ENCODE data around the gene ZIC5.

DNA sequence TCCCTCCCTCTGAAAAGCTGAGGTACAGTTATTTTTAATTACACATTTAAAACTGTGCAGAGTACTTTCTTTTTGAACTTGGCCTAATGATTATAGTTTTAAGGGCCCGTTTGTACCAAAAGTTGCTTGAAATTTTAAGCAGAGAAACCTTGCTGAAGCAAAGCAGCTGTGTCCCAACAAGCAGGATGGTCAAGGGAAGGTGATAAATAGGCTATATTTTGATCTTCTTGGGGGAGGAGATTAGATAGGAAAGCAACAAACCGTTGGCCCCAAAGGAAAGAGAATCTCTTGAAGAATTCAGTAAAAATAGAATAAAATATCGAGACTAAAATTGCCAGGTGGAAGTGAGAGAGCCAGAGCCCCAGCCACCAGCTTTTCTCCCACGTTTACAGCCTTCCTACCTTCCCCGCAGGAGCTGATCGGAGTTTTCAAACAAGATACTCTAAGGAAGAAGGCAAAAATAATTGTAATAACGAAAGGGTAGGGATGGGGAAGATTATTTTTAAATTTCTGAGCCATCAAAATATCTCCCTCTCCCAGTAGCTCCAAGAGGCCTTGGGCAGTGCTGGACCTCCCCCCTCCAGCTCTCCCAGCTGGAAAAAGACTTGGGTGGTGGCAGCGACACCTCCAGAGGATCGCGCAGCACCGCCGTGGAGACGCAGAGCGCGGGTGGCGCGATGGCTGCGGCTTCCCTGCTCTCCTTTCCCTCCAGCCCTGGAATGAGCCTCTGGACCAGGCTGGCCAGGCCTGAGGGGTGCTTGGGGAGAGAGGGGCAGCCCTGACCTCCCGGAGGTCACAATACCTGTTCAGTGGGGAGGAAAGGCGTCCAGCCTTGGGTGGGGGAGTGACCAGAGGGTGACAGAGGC lies 15.8 kb upstream of the ZIC5 start:
- no peak for TF ChIP-seq EZH2 (IDR thresholded peaks at IDR 0.05; ENCODE audit: insufficient read depth, low read length)
- TF ChIP-seq, protein P1, sequence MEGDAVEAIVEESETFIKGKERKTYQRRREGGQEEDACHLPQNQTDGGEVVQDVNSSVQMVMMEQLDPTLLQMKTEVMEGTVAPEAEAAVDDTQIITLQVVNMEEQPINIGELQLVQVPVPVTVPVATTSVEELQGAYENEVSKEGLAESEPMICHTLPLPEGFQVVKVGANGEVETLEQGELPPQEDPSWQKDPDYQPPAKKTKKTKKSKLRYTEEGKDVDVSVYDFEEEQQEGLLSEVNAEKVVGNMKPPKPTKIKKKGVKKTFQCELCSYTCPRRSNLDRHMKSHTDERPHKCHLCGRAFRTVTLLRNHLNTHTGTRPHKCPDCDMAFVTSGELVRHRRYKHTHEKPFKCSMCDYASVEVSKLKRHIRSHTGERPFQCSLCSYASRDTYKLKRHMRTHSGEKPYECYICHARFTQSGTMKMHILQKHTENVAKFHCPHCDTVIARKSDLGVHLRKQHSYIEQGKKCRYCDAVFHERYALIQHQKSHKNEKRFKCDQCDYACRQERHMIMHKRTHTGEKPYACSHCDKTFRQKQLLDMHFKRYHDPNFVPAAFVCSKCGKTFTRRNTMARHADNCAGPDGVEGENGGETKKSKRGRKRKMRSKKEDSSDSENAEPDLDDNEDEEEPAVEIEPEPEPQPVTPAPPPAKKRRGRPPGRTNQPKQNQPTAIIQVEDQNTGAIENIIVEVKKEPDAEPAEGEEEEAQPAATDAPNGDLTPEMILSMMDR (IDR thresholded peaks at IDR 0.05; ENCODE audit: insufficient read depth, low read depth, low read length) = no peak
